ENCODE data around the gene TFAP2E.

The TFAP2E gene

DNA sequence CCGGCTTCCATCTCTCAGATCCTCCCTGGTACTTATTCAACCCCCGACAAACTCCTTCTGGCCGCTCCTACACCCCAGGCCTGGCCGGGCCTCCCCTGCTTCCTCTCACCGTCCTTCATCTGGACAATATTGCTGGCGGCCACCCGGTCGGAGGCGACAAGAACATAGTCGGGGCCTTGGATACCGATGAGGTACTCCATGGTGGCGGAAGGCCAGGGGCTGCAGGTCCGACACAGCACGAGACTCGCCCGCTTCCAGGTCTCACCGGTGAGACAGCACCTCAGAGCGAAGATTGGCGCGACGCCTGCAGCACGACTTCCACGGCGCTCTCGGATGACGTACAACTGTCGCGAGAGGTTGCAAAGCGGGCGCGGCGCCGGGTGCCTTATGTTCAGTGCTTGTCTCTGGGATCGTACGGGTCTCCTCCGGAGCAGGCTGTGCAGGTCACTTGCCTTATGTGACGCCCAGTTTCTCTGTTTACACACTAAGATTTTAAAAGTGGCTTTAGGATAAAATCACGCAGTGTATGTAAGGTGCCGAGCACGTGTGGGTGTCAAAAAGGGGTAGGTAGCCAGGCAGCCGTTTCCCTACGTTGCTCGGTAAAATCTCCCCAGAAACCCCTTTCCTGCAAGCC lies 68.2 kb downstream of the TFAP2E start, which contains the start of gene PSMB2:
TSS of gene PSMB2 (minus strand) at position 294 of the 634 bp plus-strand sequence. CDS start at position 200, 94 bp downstream.
- peaks cover 25% of the 10 kb centered on the region for H3K4me1 Mint-ChIP-seq
- H3K4me3 Mint-ChIP-seq = peak within 1 kb of the TSS; percentile 100
- peak; percentile 96 for DNase-seq
- H3K27ac Mint-ChIP-seq = peak within 1 kb of the TSS; percentile 100
- TF ChIP-seq, protein P1, sequence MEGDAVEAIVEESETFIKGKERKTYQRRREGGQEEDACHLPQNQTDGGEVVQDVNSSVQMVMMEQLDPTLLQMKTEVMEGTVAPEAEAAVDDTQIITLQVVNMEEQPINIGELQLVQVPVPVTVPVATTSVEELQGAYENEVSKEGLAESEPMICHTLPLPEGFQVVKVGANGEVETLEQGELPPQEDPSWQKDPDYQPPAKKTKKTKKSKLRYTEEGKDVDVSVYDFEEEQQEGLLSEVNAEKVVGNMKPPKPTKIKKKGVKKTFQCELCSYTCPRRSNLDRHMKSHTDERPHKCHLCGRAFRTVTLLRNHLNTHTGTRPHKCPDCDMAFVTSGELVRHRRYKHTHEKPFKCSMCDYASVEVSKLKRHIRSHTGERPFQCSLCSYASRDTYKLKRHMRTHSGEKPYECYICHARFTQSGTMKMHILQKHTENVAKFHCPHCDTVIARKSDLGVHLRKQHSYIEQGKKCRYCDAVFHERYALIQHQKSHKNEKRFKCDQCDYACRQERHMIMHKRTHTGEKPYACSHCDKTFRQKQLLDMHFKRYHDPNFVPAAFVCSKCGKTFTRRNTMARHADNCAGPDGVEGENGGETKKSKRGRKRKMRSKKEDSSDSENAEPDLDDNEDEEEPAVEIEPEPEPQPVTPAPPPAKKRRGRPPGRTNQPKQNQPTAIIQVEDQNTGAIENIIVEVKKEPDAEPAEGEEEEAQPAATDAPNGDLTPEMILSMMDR (IDR thresholded peaks at IDR 0.05) = no peak
- peaks cover 51% of the 10 kb centered on the region for H3K27me3 Mint-ChIP-seq (ENCODE audit: low read depth, poor library complexity)
- peaks cover 4% of the 10 kb centered on the region for H3K9me3 Mint-ChIP-seq
- peaks cover 10% of the 10 kb centered on the region for H3K36me3 Mint-ChIP-seq (ENCODE audit: low read depth)

DNA sequence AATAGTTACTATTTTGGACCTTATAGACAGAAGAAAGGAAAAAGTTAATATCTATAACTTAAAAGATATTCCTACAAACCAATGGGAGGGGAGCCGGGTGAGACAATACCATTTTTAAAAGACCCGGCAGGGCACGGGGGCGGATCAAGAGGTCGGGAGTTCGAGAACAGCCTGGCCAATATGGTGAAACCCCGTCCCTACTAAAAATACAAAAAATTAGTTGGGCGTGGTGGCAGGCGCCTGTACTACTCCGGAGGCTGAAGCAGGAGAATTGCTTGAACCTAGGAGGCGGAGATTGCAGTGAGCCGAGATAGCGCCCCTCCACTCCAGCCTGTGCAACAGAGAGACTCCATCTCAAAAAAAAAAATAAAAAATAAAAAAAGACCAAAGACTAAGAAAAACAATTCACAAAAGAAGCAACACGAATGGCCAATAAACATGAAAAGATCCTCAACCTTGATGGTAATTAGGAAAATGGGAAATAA lies 69.4 kb downstream of the TFAP2E start:
- peaks cover 8% of the 10 kb centered on the region for H3K36me3 Mint-ChIP-seq (ENCODE audit: low read depth)
- peaks cover 63% of the 10 kb centered on the region for H3K27me3 Mint-ChIP-seq (ENCODE audit: low read depth, poor library complexity)
- H3K9me3 Mint-ChIP-seq = peaks cover 4% of the 10 kb centered on the region
- H3K4me3 Mint-ChIP-seq = peak overlapping the region; percentile 100
- H3K27ac Mint-ChIP-seq = no peak overlapping the region
- H3K4me1 Mint-ChIP-seq = peaks cover 25% of the 10 kb centered on the region
- TF ChIP-seq, protein P1 (IDR thresholded peaks at IDR 0.05) = no peak
- no peak for DNase-seq

DNA sequence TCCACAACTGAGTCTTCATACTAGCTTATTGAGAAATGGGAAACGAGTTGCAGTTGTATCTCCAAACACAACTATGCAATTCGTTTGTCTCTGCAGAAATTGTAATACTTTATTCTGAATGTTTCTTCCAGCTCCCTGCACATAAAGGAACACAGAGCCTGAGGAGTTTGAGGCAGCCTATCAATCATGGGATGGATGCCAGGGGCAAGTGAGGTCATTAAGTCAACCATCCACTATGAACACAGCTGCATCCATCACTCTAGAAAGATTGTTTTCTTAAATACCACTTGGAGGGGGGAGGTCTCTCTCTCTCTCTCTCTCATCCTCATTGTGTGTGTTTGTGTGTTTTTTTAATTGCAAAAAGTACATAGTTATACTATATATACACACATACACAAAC lies 71.1 kb downstream of the TFAP2E start:
- no peak for DNase-seq
- TF ChIP-seq, protein P1 (IDR thresholded peaks at IDR 0.05) = no peak
- Mint-ChIP-seq H3K27me3 (ENCODE audit: low read depth, poor library complexity) (peaks cover 80% of the 10 kb centered on the region), H3K27ac (no peak overlapping the region), H3K36me3 (ENCODE audit: low read depth) (peaks cover 3% of the 10 kb centered on the region), H3K9me3 (peaks cover 4% of the 10 kb centered on the region), H3K4me1 (peaks cover 18% of the 10 kb centered on the region), H3K4me3 (no peak overlapping the region)
